ENCODE measurements around the gene POU2F1.
"Not testable (repeated sequence)": the region's sequence is repeated elsewhere in the genome, so short reads cannot be mapped to it uniquely, and the experiment has no call there.

Gene POU2F1

DNA sequence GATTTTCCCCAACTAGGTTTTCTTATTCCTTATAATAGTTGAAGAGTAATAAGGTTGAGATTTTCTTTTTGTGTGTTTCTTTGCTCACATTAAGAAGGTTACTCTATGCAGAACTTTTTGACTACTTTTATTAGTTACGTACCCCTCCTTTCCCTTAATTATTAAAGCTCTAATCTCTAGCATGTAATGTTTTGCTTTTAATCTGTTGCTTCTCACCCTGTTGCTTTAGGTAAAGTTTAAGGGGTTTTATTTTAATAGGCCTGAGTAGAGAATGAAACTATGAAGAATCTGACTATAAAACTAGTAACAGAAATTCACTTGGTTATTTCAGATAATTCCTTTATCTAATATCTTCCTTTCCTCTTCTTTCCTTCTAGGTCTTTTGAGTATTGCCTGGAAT lies 53.4 kb downstream of the POU2F1 start:
- no peak for DNase-seq

- no peak for DNase-seq
These were observed 56.3 kb downstream of the POU2F1 start for GRCh38 chr1:167276969-167277368.

DNA sequence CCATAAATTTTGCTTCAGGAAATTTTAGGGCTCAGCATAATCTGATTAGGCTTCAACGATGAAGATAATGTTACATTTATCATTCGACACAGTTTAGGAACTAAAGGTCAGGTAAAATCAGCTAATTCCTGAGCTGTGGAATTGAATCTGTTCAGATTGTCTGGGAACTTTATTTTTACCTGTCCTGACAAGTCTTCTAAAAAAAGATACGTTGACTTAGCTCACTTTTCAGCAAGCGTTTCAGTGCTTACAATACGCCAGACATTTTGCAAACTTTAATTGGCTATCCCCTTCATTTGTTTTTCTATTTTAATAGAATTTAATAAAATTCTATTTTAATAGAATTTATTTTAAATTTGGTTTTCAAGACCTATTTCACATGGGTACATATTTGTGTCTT lies 57.8 kb downstream of the POU2F1 start:
- no peak for DNase-seq

- DNase-seq = no peak
These were observed 60.2 kb downstream of the POU2F1 start for GRCh38 chr1:167280912-167281311.

DNA sequence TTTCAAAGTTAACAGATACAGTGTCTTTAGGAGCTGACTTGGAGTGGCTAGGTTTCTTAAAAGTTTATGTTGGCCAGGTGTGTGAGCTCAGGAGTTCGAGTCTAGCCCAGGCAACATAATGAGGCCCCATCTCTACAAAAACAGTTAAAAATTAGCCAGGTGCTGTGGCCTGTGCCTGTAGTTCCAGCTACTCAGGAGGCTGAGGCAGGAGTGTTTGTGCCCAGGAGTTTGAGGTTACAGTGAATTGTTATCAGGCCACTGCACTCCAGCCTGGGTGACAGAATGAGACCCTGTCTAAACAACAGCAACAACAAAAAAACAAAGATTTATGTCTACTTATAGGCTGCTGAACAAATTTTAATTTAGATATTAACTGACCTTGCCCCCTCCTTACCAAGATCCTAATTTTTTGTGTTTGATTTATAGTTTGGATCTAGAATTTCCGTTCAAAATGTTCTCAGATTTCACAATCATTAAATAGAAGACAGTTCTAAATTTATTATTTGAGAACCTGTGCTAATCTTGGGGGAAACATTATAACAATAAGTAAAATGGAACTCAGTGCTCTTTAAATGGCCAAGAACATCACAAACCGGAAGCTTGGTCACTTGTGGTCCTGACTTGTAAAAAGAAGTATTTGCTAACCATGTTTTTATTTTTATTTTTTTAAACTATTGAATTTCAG lies 67.8 kb downstream of the POU2F1 start:
- no peak for DNase-seq

- DNase-seq = no peak
These were observed 68.4 kb downstream of the POU2F1 start for GRCh38 chr1:167289075-167289442.

GRCh38 chr1:167289966-167290365 lies 69.3 kb downstream of the POU2F1 start:
- DNase-seq = no peak

GRCh38 chr1:167291539-167292185 lies 71.0 kb downstream of the POU2F1 start:
- no peak for DNase-seq

GRCh38 chr1:167292216-167292615 lies 71.5 kb downstream of the POU2F1 start:
- DNase-seq = no peak

- DNase-seq = no peak
These were observed 72.4 kb downstream of the POU2F1 start for GRCh38 chr1:167293057-167293456.

- DNase-seq = no peak
These were observed 73.8 kb downstream of the POU2F1 start for GRCh38 chr1:167294528-167294927.

GRCh38 chr1:167297222-167298214 lies 76.8 kb downstream of the POU2F1 start:
- no peak for DNase-seq

DNA sequence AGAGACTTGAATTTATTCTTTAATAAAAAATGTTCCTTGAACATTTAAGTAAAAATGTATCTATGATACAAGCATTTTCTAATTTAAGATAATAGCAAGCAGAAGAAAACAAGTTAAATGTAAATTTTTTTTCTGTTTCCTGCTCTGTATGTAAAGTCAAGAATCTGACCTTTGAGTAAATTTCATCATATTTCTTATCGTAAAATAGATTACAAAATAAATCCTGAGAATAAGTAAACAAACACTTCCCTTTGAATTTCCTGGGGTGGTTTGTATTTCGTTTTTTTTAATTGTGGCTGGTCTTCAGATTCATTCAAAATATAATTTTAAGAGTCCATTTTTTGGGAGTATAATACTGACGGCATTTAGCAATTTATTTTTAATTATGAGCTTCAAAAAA lies 77.6 kb downstream of the POU2F1 start:
- no peak for DNase-seq

DNA sequence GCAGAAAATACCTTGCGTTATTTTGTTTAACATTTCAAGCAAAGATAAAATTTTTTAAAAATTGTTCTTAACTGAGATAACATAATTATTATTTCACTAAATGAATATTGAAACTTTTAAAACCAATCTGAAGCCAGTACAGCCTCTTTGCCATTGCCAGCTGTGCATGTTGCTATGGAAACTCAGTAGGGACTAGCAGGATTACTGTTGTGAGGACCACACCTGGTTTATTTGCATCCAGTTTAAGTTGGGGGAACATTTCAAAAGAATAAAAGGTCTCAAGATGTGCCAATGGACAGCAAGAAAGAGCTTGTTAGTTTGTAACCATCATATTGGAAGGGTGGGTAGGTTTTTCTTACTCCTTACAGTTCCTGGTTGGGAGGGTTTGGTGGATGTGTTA lies 80.7 kb downstream of the POU2F1 start:
- no peak for DNase-seq

DNA sequence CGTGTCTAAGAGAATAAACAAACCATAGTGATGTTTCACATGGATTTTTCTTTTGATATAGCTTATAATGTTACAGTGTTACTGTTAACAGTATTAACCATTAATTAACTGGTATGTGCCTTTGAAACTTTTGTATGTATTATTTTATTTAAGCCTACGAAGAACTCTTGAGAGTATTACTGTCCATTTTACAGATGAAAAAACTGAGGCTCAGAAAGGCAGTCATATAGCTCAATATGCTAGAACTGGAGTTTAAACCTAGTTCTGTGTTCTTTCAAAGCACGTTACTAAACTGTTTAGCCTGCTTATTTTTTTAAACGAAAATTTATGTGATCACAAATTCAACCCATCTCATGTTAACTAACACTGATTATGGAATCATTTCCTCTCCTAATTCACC lies 83.5 kb downstream of the POU2F1 start:
- DNase-seq = no peak

GRCh38 chr1:167305059-167305705 lies 84.5 kb downstream of the POU2F1 start:
- DNase-seq = no peak

- no peak for DNase-seq
These were observed 85.1 kb downstream of the POU2F1 start for GRCh38 chr1:167305706-167306277.

GRCh38 chr1:167310732-167311131 lies 90.0 kb downstream of the POU2F1 start:
- no peak for DNase-seq

GRCh38 chr1:167312871-167313270 lies 92.2 kb downstream of the POU2F1 start:
- DNase-seq = no peak

DNA sequence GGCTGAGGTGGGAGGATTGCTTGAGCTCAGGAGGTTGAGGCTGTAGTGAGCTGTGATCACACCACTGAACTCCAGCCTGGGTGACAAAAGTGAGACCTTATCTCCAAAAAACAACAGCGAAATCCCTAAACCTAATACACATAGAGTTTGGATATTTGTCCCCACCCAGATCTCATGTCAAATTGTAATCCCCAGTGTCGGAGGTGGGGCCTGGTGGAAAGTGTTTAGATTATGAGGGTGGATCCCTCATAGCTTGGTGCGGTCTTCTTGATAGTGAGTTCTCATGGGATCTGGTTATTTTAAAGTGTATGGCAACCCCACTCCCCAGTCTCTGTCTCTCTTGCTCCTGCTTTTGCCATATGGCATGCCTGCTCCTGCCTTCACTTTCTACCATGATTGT lies 94.0 kb downstream of the POU2F1 start:
- no peak for DNase-seq

DNA sequence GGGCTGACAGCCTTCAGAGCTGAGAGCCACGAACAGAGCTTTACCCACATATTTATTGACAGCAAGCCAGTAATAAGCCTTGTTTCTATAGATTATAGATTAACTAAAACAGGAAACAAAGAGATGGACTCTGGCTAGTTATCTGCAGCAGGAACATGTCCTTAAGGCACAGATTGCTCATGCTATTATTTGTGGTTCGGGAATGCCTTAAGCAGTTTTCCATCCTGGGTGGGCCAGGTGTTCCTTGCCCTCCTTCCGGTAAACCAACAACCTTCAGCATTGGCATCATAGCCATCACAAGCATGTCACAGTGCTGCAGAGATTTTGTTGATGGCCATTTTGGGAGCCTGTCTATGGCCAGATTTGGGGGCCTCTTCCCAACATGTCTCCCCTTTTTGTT lies 96.8 kb downstream of the POU2F1 start:
- DNase-seq = no peak

DNA sequence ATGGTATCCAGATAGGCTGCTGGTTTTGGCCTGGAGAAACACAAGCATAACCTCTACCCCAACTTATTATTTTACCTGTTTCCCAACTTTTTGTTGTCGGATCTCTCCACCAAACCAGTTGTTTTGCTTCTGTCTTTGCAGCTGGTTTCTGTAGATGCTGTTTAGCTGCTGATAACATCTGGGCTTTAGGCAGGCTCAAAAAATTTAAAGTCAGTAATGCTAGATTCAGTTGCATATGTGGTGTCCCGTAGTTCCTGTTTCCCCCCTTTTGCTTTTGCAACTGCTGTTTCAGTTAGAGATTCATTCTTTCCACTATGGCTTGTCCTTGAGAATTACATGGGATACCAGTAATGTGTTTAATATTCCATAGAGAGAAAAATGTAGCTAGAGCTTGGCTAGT lies 98.5 kb downstream of the POU2F1 start:
- DNase-seq = not testable (repeated sequence)

DNA sequence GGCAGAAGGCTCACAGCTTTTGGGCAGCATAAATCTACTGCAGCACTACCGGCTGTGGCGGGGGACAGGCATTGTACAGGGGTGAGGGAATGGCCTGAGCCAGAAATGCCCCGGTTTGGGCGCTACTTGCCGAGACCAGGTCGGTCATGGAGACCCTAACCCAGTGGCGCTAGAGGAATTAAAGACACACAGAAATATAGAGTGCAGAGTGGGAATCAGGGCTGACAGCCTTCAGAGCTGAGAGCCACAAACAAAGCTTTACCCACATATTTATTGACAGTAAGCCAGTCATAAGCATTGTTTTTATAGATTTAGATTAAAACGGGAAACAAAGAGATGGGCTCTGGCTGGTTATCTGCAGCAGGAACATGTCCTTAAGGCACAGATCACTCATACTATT lies 101.8 kb downstream of the POU2F1 start:
- DNase-seq = no peak

Data from CD4-positive, alpha-beta T cell treated with Interleukin-4 for 1 hour (primary cell).